Right cardiac atrium (tissue), 5 donors: Measurements from ENCODE around the gene RAB24. TPM values are rescaled to one million over a fixed set of nuclear protein-coding genes. Genes with fewer than 3 reads are reported as not detected.
"Not testable (repeated sequence)": the region's sequence is repeated elsewhere in the genome, so short reads cannot be mapped to it uniquely, and the experiment has no call there.

Experiments used
- ATAC-seq, 2 donors: fragments of 200-7000 bp; cut with Tn5 transposase; one replicate each; pipeline versions ENCODE4 v1.8.0 to v1.9.1; 2020; ENCODE audit warnings: moderate library complexity in 2 of 2, mild to moderate bottlenecking in 1 of 2
- DNase-seq, 3 donors: peaks; one replicate each; pipeline ENCODE4 v3.0.0-alpha.2; 2020
- H3K27ac ChIP-seq: one replicate; pipeline ENCODE4 v1.5.1; 2013; ENCODE audit warnings: mild to moderate bottlenecking, low read length, control low read depth, moderate library complexity
- H3K27me3 ChIP-seq: one replicate; pipeline ENCODE4 v1.6.1; 2013; ENCODE audit not compliant: control insufficient read depth, insufficient read depth
- H3K4me1 ChIP-seq: one replicate; pipeline ENCODE4 v1.6.1; 2013; ENCODE audit warnings: low read length; ENCODE audit not compliant: control insufficient read depth, insufficient read depth
- H3K4me3 ChIP-seq: one replicate; pipeline ENCODE4 v1.5.1; 2013; ENCODE audit warnings: low read length, control low read depth
- H3K9me3 ChIP-seq: one replicate; pipeline ENCODE4 v1.6.1; 2013; ENCODE audit warnings: low read length; ENCODE audit not compliant: control insufficient read depth
- WGBS: extraction: QIAGEN DNeasy Blood & Tissue Kit; methylation state at CpG from one replicate; pipeline ENCODE4 v1.1.7; 2013; 5-methylcytosine and 5-hydroxymethylcytosine counted together
- intact Hi-C, 4 donors: fragments of 100-400 bp; cut with DNase I; formaldehyde crosslinking; loops; one replicate each; pipeline versions ENCODE4 v1.11.0 to v1.14.0; 2022 to 2023
- polyA plus RNA-seq: library from polyadenylated mRNA; stranded (reverse); fragments of 200-250 nt; gene quantifications from one replicate; pipeline ENCODE4 v1.2.3, GENCODE V29; 2013
- total RNA-seq, 4 donors: library from RNA; stranded (reverse); fragmentation: NEBNext Ultra II Directional; extraction: Animal tissue kit (Norgen Biotek cat#: 25700); gene quantifications; one replicate each; pipeline ENCODE4 v1.2.1, GENCODE V29; 2021
- donor health status: healthy with polysubstance abuse.
- donor health status: DM: no; HTN: yes; CAD: no.
- donor health status: DM: no; HTN: no; CAD: no.
- donor health status: DM: no; HTN: yes; CAD: no; lungs with severe emphysema.
- donor health status: DM: yes; HTN: yes; CAD: no.

The RAB24 gene
- total and polyA plus RNA-seq, 5 donors, result 15.0 to 28.6 (median 21.2) TPM

DNA sequence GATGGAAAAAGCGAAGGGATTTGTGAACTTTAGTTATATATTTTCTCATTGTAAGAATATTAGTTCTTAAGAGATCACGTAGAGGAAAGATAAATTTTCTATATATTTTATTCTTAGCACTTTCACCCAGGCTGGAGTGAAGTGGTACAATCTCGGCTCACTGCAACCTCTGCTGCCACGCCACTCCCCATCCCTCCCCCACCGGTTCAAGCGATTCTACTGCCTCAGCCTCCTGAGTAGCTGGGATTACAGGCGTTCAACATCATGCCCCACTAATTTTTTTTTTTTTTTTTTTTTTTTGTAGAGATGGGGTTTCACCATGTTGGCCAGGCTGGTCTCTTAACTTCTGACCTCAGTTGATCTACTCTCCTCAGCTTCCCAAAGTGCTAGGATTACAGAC is 42.6 kb downstream of the RAB24 start:
- intact Hi-C loops, result no loop called here
- WGBS, result 92% methylated on average over 7 of the region's 7 CpGs
- no peaks in the 10 kb centered on the region for H3K9me3 ChIP-seq
- H3K27me3 ChIP-seq, result no peaks in the 10 kb centered on the region
- no peak overlapping the region for H3K27ac ChIP-seq
- DNase-seq, result no peak
- H3K4me3 ChIP-seq, result no peak overlapping the region
- no peak for ATAC-seq
- H3K4me1 ChIP-seq, result no peaks in the 10 kb centered on the region

DNA sequence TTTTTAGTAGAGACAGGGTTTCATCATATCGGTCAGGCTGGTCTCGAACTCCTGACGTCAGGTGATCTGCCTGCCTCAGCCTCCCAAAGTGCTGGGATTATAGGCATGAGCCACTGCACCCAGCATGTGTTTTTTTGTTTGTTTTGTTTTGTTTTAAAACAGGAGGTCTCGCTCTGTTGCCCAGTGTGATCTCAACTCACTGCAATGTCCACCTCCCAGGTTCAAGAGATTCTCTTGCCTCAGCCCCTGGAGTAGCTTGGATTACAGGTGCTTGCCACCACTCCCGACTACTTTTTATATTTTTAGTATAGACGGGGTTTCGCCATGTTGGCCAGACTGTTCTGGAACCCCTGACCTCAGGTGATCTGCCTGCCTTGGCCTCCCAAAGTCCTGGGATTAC is 44.8 kb downstream of the RAB24 start:
- H3K4me1 ChIP-seq, H3K27ac ChIP-seq: not testable (repeated sequence)

DNA sequence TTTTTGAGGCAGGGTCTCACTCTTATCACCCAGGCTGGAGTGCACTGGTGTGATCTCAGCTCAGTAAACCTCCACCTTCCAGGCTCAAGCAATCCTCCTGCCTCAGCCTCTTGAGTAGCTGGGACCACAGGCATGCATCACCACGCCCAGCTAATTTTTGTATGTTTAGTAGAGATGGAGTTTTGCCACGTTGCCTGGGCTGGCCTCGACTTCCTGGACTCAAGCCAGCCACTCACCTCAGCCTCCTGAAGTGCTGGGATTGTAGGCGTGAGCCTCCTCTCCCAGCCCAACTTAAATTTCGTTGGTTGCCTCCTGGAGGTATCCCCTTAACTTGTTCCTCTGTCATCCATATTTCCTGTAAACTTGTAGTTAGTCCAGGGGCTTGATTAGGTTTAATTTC is 47.2 kb downstream of the RAB24 start:
- 50% methylated on average over 5 of the region's 5 CpGs for WGBS

More for the DNA sequence above, 44.8 kb downstream of the RAB24 start:
- not testable (repeated sequence) for H3K9me3 ChIP-seq, DNase-seq, ATAC-seq, H3K27me3 ChIP-seq, H3K4me3 ChIP-seq
- intact Hi-C loops, result loop anchor here in 2 of 4 donors (5.0 to 10.0 kb wide), 2 partner anchors 144 to 146 kb away; no protein-coding TSS in a partner anchor
- 94% methylated on average over 7 of the region's 7 CpGs for WGBS

DNA sequence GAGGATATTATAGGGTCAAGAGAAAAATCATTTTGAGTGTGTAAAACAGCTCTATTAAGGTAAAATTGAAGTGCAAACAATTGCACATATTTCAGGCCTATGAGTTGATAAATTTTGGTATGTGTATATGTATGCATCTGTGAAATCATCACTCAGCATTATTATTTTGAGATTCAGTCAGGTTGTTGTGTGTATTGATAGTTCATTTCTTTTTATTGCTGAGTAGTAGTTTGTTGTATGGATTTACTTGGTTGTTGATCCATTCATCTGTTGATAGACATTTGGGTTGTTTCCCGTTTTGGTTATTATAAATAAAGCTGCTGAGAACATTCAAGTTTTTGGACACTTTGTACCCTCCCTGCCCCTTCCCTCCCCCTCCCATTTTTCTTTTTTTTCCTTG is 50.3 kb downstream of the RAB24 start:
- DNase-seq (no peak), ATAC-seq (no peak)
- Histone ChIP-seq H3K27ac (no peak overlapping the region), H3K4me1 (no peaks in the 10 kb centered on the region), H3K9me3 (no peaks in the 10 kb centered on the region), H3K27me3 (no peaks in the 10 kb centered on the region), H3K4me3 (no peak overlapping the region)
- intact Hi-C loops, result loop anchor here in 1 of 4 donors (10.0 kb wide), 1 partner anchor 138 kb away; no protein-coding TSS in a partner anchor
- 67% methylated on average over 1 of the region's 1 CpG for WGBS

More for the DNA sequence above, 47.2 kb downstream of the RAB24 start:
- intact Hi-C loops, result loop anchor here in 2 of 4 donors (5.0 to 10.0 kb wide), 2 partner anchors 141 to 144 kb away; no protein-coding TSS in a partner anchor
- ATAC-seq (no peak), DNase-seq (no peak)
- no peaks in the 10 kb centered on the region for H3K9me3 ChIP-seq
- no peak overlapping the region for H3K27ac ChIP-seq
- no peaks in the 10 kb centered on the region for H3K4me1 ChIP-seq
- H3K4me3 ChIP-seq, result no peak overlapping the region
- no peaks in the 10 kb centered on the region for H3K27me3 ChIP-seq

Other genes with a start within 250 kb of the RAB24 start
- 1 to 10 TPM; 1.9 to 3.7 (median 3.5) TPM for gene FGFR4, start 216.8 kb downstream of the RAB24 start, total RNA-seq
- gene FGFR4, start 216.8 kb downstream of the RAB24 start, polyA plus RNA-seq, result 1.5 TPM
- 10 to 100 TPM; 44.1 to 55.5 (median 50.6) TPM for gene NSD1, start 169.9 kb downstream of the RAB24 start, total RNA-seq
- gene NSD1, start 169.9 kb downstream of the RAB24 start, polyA plus RNA-seq, result 10.0 TPM
- 10 to 100 TPM; 40.4 to 55.7 (median 46.0) TPM for gene PRELID1, start 80 bp upstream of the RAB24 start, total RNA-seq
- gene PRELID1, start 80 bp upstream of the RAB24 start, polyA plus RNA-seq, result 43.3 TPM
- 1 to 10 TPM; 2.4 to 3.6 (median 2.6) TPM for gene MXD3, start 8.2 kb upstream of the RAB24 start, total RNA-seq
- 1.7 TPM for gene MXD3, start 8.2 kb upstream of the RAB24 start, polyA plus RNA-seq
- gene LMAN2, start 47.9 kb upstream of the RAB24 start, total RNA-seq, result 10 to 100 TPM; 59.0 to 74.3 (median 68.8) TPM
- 109 TPM for gene LMAN2, start 47.9 kb upstream of the RAB24 start, polyA plus RNA-seq
- 1 to 10 TPM; 3.8 to 5.1 (median 4.2) TPM for gene RGS14, start 54.2 kb upstream of the RAB24 start, total RNA-seq
- gene RGS14, start 54.2 kb upstream of the RAB24 start, polyA plus RNA-seq, result 4.6 TPM
- gene SLC34A1, start 80.7 kb upstream of the RAB24 start, total RNA-seq, result not detected
- gene SLC34A1, start 80.7 kb upstream of the RAB24 start, polyA plus RNA-seq, result not detected
- not detected for gene PFN3, start 96.9 kb upstream of the RAB24 start, total RNA-seq
- gene PFN3, start 96.9 kb upstream of the RAB24 start, polyA plus RNA-seq, result not detected
- under 1 TPM; 0.17 to 0.34 (median 0.26) TPM for gene F12, start 105.8 kb upstream of the RAB24 start, total RNA-seq
- gene F12, start 105.8 kb upstream of the RAB24 start, polyA plus RNA-seq, result 0.27 TPM
- gene GRK6, start 123.0 kb upstream of the RAB24 start, total RNA-seq, result 10 to 100 TPM; 13.2 to 16.9 (median 15.5) TPM
- gene GRK6, start 123.0 kb upstream of the RAB24 start, polyA plus RNA-seq, result 7.4 TPM
- gene PRR7, start 143.1 kb upstream of the RAB24 start, total RNA-seq, result under 1 TPM in 3 of 4 donors, not detected in 1; 0.33 to 0.45 (median 0.35) TPM
- 0.27 TPM for gene PRR7, start 143.1 kb upstream of the RAB24 start, polyA plus RNA-seq
- gene DBN1, start 169.9 kb upstream of the RAB24 start, total RNA-seq, result 10 to 100 TPM; 15.3 to 44.8 (median 25.3) TPM
- 17.7 TPM for gene DBN1, start 169.9 kb upstream of the RAB24 start, polyA plus RNA-seq
- gene PDLIM7, start 193.9 kb upstream of the RAB24 start, total RNA-seq, result 10 to 100 TPM; 35.0 to 71.5 (median 47.0) TPM
- gene PDLIM7, start 193.9 kb upstream of the RAB24 start, polyA plus RNA-seq, result 61.9 TPM
- gene DOK3, start 206.1 kb upstream of the RAB24 start, total RNA-seq, result 1 to 10 TPM; 3.1 to 4.5 (median 3.9) TPM
- 1.4 TPM for gene DOK3, start 206.1 kb upstream of the RAB24 start, polyA plus RNA-seq
- 10 to 100 TPM; 36.0 to 43.5 (median 40.3) TPM for gene DDX41, start 213.2 kb upstream of the RAB24 start, total RNA-seq
- gene DDX41, start 213.2 kb upstream of the RAB24 start, polyA plus RNA-seq, result 30.5 TPM